Posterior vena cava (tissue), 2 donors: ENCODE data around the gene GANAB. TPM values are rescaled to one million over a fixed set of nuclear protein-coding genes. Genes with fewer than 3 reads are reported as not detected.
"Not testable (repeated sequence)": the region's sequence is repeated elsewhere in the genome, so short reads cannot be mapped to it uniquely, and the experiment has no call there.

Experiments
- DNase-seq: peaks from one replicate; pipeline ENCODE4 v3.0.0-alpha.2; 2020; ENCODE audit warnings: low spot score
- intact Hi-C, 2 donors: fragments of 100-400 bp; cut with DNase I; formaldehyde crosslinking; loops; one replicate each; pipeline versions ENCODE4 v1.14.1 to v1.14.2; 2022 to 2023
- total RNA-seq, 2 donors: library from RNA; stranded (reverse); fragmentation: NEBNext Ultra II Directional; extraction: Animal tissue kit (Norgen Biotek cat#: 25700); gene quantifications; one replicate each; pipeline ENCODE4 v1.2.1, GENCODE V29; 2021
- donor health status: DM: yes; HTN: yes; CAD: no.
- donor health status: DM: yes; HTN: yes; CAD: no.

Gene GANAB
- total RNA-seq, 2 donors from 2014 or later = 206 to 240 TPM

- intact Hi-C loops = no loop called here
Measured at GRCh38 chr11:62644220-62644619, 2.2 kb downstream of the GANAB start.

GRCh38 chr11:62632492-62632891 is 13.9 kb downstream of the GANAB start:
- intact Hi-C loops = no loop called here
- no peak for DNase-seq

More at GRCh38 chr11:62644220-62644619, 2.2 kb downstream of the GANAB start:
- DNase-seq = no peak

GRCh38 chr11:62627713-62628112 is 18.7 kb downstream of the GANAB start:
- intact Hi-C loops = no loop called here
- DNase-seq = no peak

GRCh38 chr11:62622476-62623089 is 23.8 kb downstream of the GANAB start:
- intact Hi-C loops = no loop called here
- DNase-seq = no peak

GRCh38 chr11:62621567-62622470 is 24.6 kb downstream of the GANAB start, which contains the start of gene B3GAT3:
Gene B3GAT3 (minus strand): TSS chr11:62621986. CDS start chr11:62621947, 39 bp downstream.
- DNase-seq = peak; percentile 100
- intact Hi-C loops = no loop called here

- DNase-seq = no peak
- intact Hi-C loops = no loop called here
Measured at GRCh38 chr11:62621027-62621566, 25.3 kb downstream of the GANAB start.

GRCh38 chr11:62616957-62617356 is 29.5 kb downstream of the GANAB start:
- DNase-seq, intact Hi-C loops: not testable (repeated sequence)

- no peak for DNase-seq
- intact Hi-C loops = no loop called here
Measured at GRCh38 chr11:62615521-62615920, 30.9 kb downstream of the GANAB start.

GRCh38 chr11:62614275-62614674 is 32.1 kb downstream of the GANAB start:
- intact Hi-C loops = no loop called here
- no peak for DNase-seq

- peak; percentile 82 for DNase-seq
- intact Hi-C loops = no loop called here
Measured at GRCh38 chr11:62613291-62613778, 33.1 kb downstream of the GANAB start.

- DNase-seq = peak; percentile 97
- intact Hi-C loops = no loop called here
Measured at GRCh38 chr11:62612366-62613290, 33.8 kb downstream of the GANAB start, which contains the start of the genes EML3 and ROM1. Gene EML3 (minus strand): TSS chr11:62612775. CDS start chr11:62612457, 318 bp downstream. Gene ROM1 (plus strand): TSS chr11:62613257. CDS start chr11:62613282, 25 bp downstream.

- intact Hi-C loops = no loop called here
- DNase-seq = peak; percentile 89
Measured at GRCh38 chr11:62611705-62612365, 34.6 kb downstream of the GANAB start.

- no peak for DNase-seq
- intact Hi-C loops = no loop called here
Measured at GRCh38 chr11:62610814-62611704, 35.4 kb downstream of the GANAB start.

GRCh38 chr11:62610403-62610802 is 36.0 kb downstream of the GANAB start:
- DNase-seq = no peak
- intact Hi-C loops = no loop called here

- DNase-seq = no peak
- intact Hi-C loops = no loop called here
Measured at GRCh38 chr11:62608776-62609175, 37.6 kb downstream of the GANAB start.

GRCh38 chr11:62607714-62608113 is 38.7 kb downstream of the GANAB start:
- intact Hi-C loops = no loop called here
- DNase-seq = no peak

- intact Hi-C loops = no loop called here
- DNase-seq = no peak
Measured at GRCh38 chr11:62605902-62606301, 40.5 kb downstream of the GANAB start.
